ENCODE results near the gene DOCK2.

DOCK2 gene

GRCh38 chr5:169637085-169637548 is at the start of gene DOCK2:
TSS of gene DOCK2 (plus strand) at chr5:169637275. CDS start at chr5:169637327, 52 bp downstream.
- H4K20me1 ChIP-seq (ENCODE audit: insufficient read depth, low read length), result peaks cover 41% of the 10 kb centered on the region
- TF ChIP-seq EZH2 (IDR thresholded peaks at IDR 0.05; ENCODE audit: borderline replicate concordance, low read depth, low read length, severe bottlenecking) (no peak), CTCF (IDR thresholded peaks at IDR 0.05; ENCODE audit: borderline replicate concordance, extremely low read depth, low read length, poor library complexity, severe bottlenecking) (peak; percentile 2)
- peak; percentile 88 for DNase-seq
- H3K79me2 ChIP-seq (ENCODE audit: insufficient read depth, low read length), result peaks cover 55% of the 10 kb centered on the region
- peak within 1 kb of the TSS; percentile 68 for H2AFZ ChIP-seq (ENCODE audit: low read depth, low read length)
- peaks cover 33% of the 10 kb centered on the region for H3K36me3 ChIP-seq (ENCODE audit: insufficient read depth, low read length)
- H3K9me3 ChIP-seq (ENCODE audit: insufficient read depth, low read length, severe bottlenecking), result peaks cover 9% of the 10 kb centered on the region
- H3K9ac ChIP-seq (ENCODE audit: low read depth, low read length), result peak within 1 kb of the TSS; percentile 77
- peak within 1 kb of the TSS; percentile 59 for H3K4me2 ChIP-seq (ENCODE audit: insufficient read depth, low read length)
- H3K27ac ChIP-seq (ENCODE audit: low read length), result peak within 1 kb of the TSS; percentile 85
- ATAC-seq (ENCODE audit: insufficient read depth, low read depth), result peak; percentile 85
- peak within 1 kb of the TSS; percentile 52 to 59 for H3K4me3 ChIP-seq (ENCODE audit: low read depth in 1 of 2, low read length in 2 of 2)
- peaks cover 45% of the 10 kb centered on the region for H3K4me1 ChIP-seq (ENCODE audit: insufficient read depth, low read length)
- no peaks in the 10 kb centered on the region for H3K27me3 ChIP-seq (ENCODE audit: insufficient read depth, low read length, poor library complexity)

- Histone ChIP-seq H3K9ac (ENCODE audit: low read depth, low read length) (no peak overlapping the region), H3K4me1 (ENCODE audit: insufficient read depth, low read length) (peaks cover 9% of the 10 kb centered on the region), H4K20me1 (ENCODE audit: insufficient read depth, low read length) (no peaks in the 10 kb centered on the region; the same call in 1 of the 2 replicates), H3K27ac (ENCODE audit: low read length) (no peak overlapping the region), H3K4me2 (ENCODE audit: insufficient read depth, low read length) (no peak overlapping the region), H2AFZ (ENCODE audit: low read depth, low read length) (no peak overlapping the region), H3K9me3 (ENCODE audit: insufficient read depth, low read length, severe bottlenecking) (no peaks in the 10 kb centered on the region), H3K36me3 (ENCODE audit: insufficient read depth, low read length) (peaks cover 83% of the 10 kb centered on the region), H3K27me3 (ENCODE audit: insufficient read depth, low read length, poor library complexity) (no peaks in the 10 kb centered on the region), H3K4me3 (ENCODE audit: low read depth in 1 of 2, low read length in 2 of 2) (no peak overlapping the region), H3K79me2 (ENCODE audit: insufficient read depth, low read length) (peaks cover 37% of the 10 kb centered on the region)
- no peak for DNase-seq
- ATAC-seq (ENCODE audit: insufficient read depth, low read depth), result no peak
- no peak for TF ChIP-seq CTCF (IDR thresholded peaks at IDR 0.05; ENCODE audit: borderline replicate concordance, extremely low read depth, low read length, poor library complexity, severe bottlenecking)
- no peak for TF ChIP-seq EZH2 (IDR thresholded peaks at IDR 0.05; ENCODE audit: borderline replicate concordance, low read depth, low read length, severe bottlenecking)
Measured at GRCh38 chr5:169590602-169591001, 46.5 kb upstream of the DOCK2 start.

GRCh38 chr5:169591636-169592035 is 45.4 kb upstream of the DOCK2 start:
- Histone ChIP-seq H3K4me1 (ENCODE audit: insufficient read depth, low read length) (no peaks in the 10 kb centered on the region), H3K36me3 (ENCODE audit: insufficient read depth, low read length) (peaks cover 92% of the 10 kb centered on the region), H3K4me3 (ENCODE audit: low read depth in 1 of 2, low read length in 2 of 2) (no peak overlapping the region), H3K79me2 (ENCODE audit: insufficient read depth, low read length) (peaks cover 26% of the 10 kb centered on the region), H3K27ac (ENCODE audit: low read length) (no peak overlapping the region), H2AFZ (ENCODE audit: low read depth, low read length) (no peak overlapping the region), H3K27me3 (ENCODE audit: insufficient read depth, low read length, poor library complexity) (no peaks in the 10 kb centered on the region), H3K9ac (ENCODE audit: low read depth, low read length) (no peak overlapping the region), H3K4me2 (ENCODE audit: insufficient read depth, low read length) (no peak overlapping the region), H3K9me3 (ENCODE audit: insufficient read depth, low read length, severe bottlenecking) (no peaks in the 10 kb centered on the region), H4K20me1 (ENCODE audit: insufficient read depth, low read length) (no peaks in the 10 kb centered on the region; the same call in 1 of the 2 replicates)
- no peak for TF ChIP-seq EZH2 (IDR thresholded peaks at IDR 0.05; ENCODE audit: borderline replicate concordance, low read depth, low read length, severe bottlenecking)
- DNase-seq (no peak), ATAC-seq (ENCODE audit: insufficient read depth, low read depth) (no peak)

GRCh38 chr5:169592937-169593650 is 44.0 kb upstream of the DOCK2 start:
- H3K27ac ChIP-seq (ENCODE audit: low read length), result no peak overlapping the region
- H3K4me2 ChIP-seq (ENCODE audit: insufficient read depth, low read length), result no peak overlapping the region
- H3K36me3 ChIP-seq (ENCODE audit: insufficient read depth, low read length), result peaks cover 99% of the 10 kb centered on the region
- TF ChIP-seq EZH2 (IDR thresholded peaks at IDR 0.05; ENCODE audit: borderline replicate concordance, low read depth, low read length, severe bottlenecking) (no peak), CTCF (IDR thresholded peaks at IDR 0.05; ENCODE audit: borderline replicate concordance, extremely low read depth, low read length, poor library complexity, severe bottlenecking) (no peak)
- ATAC-seq (ENCODE audit: insufficient read depth, low read depth), result no peak
- H3K4me3 ChIP-seq (ENCODE audit: low read depth in 1 of 2, low read length in 2 of 2), result no peak overlapping the region
- no peak for DNase-seq
- peaks cover 12% of the 10 kb centered on the region for H3K79me2 ChIP-seq (ENCODE audit: insufficient read depth, low read length)
- H3K9me3 ChIP-seq (ENCODE audit: insufficient read depth, low read length, severe bottlenecking), result no peaks in the 10 kb centered on the region
- no peaks in the 10 kb centered on the region for H3K27me3 ChIP-seq (ENCODE audit: insufficient read depth, low read length, poor library complexity)
- no peaks in the 10 kb centered on the region for H3K4me1 ChIP-seq (ENCODE audit: insufficient read depth, low read length)
- H3K9ac ChIP-seq (ENCODE audit: low read depth, low read length), result no peak overlapping the region
- no peak overlapping the region for H2AFZ ChIP-seq (ENCODE audit: low read depth, low read length)
- H4K20me1 ChIP-seq (ENCODE audit: insufficient read depth, low read length), result no peaks in the 10 kb centered on the region
